HCT116 (cell line): ENCODE data around the gene UGGT2.

Source experiments
- CTCF ChIP-seq, 3 experiments: fragments of 200-600 bp in 1 of 3; sonication (generic) in 1 of 3; IDR thresholded peaks in 2 of 3; conservative IDR thresholded peaks in 1 of 3; 2 replicates each; pipeline ENCODE4 v1.5.1; 2012 to 2017; ENCODE audit warnings: low read depth in 2 of 3, low read length in 2 of 3, antibody characterized with exemption in 1 of 3, borderline replicate concordance in 1 of 3, control low read depth in 1 of 3, mild to moderate bottlenecking in 1 of 3, mixed read lengths in 1 of 3, mixed run types in 1 of 3, moderate library complexity in 1 of 3; ENCODE audit not compliant: insufficient read depth in 1 of 3
- EZH2 ChIP-seq: fragments of 200-600 bp; sonication (generic); IDR thresholded peaks from 2 replicates; pipeline ENCODE4 v1.6.1; 2017; ENCODE audit warnings: antibody characterized with exemption, mixed run types
- FOSL1 ChIP-seq: IDR thresholded peaks from 2 replicates; pipeline ENCODE4 v1.6.1; 2012; ENCODE audit warnings: low read depth
- JUND ChIP-seq: IDR thresholded peaks from 2 replicates; pipeline ENCODE4 v1.6.1; 2012
- POLR2A ChIP-seq: IDR thresholded peaks from 2 replicates; pipeline ENCODE4 v1.7.0; 2011; ENCODE audit warnings: borderline replicate concordance; ENCODE audit not compliant: insufficient read depth, insufficient read length; ENCODE audit errors: extremely low read depth

GRCh38 chr13:95893861-95894260 lies 159.3 kb downstream of the UGGT2 start:
- no peak for TF ChIP-seq CTCF (IDR thresholded peaks at IDR 0.05 in 2 of 3, conservative IDR thresholded peaks at IDR 0.05 in 1 of 3; ENCODE audit: borderline replicate concordance in 1 of 3, insufficient read depth in 1 of 3, low read depth in 2 of 3, low read length in 2 of 3)
- no peak for TF ChIP-seq FOSL1
- TF ChIP-seq POLR2A, result no peak
- no peak for TF ChIP-seq JUND
- no peak for TF ChIP-seq EZH2
